H9 (cell line): ENCODE measurements around the gene ZNF135. TPM values are rescaled to one million over a fixed set of nuclear protein-coding genes. Genes with fewer than 3 reads are reported as not detected.

Experiments
- DNase-seq: peaks from one replicate; pipeline ENCODE4 v3.0.0-alpha.2; 2017
- H2AFZ ChIP-seq: one replicate; pipeline ENCODE4 v1.6.1; 2013; ENCODE audit warnings: mild to moderate bottlenecking, low read length, control low read depth, moderate library complexity
- H2AK5ac ChIP-seq: 2 replicates; pipeline ENCODE4 v1.6.1; 2013; ENCODE audit warnings: low read length, control low read depth, mixed read lengths; ENCODE audit not compliant: insufficient read length
- H2BK120ac ChIP-seq: one replicate; pipeline ENCODE4 v1.6.1; 2013; ENCODE audit warnings: low read depth, mild to moderate bottlenecking, low read length, control low read depth, inconsistent platforms; ENCODE audit not compliant: poor library complexity, severe bottlenecking
- H2BK12ac ChIP-seq: 2 replicates; pipeline ENCODE4 v1.6.1; 2013; ENCODE audit warnings: low read length, control low read depth, mixed read lengths, low read depth; ENCODE audit not compliant: insufficient read length
- H2BK15ac ChIP-seq: 2 replicates; pipeline ENCODE4 v1.6.1; 2013; ENCODE audit warnings: low read depth, low read length, control low read depth
- H2BK20ac ChIP-seq: one replicate; pipeline ENCODE4 v1.6.1; 2013; ENCODE audit warnings: low read depth, mild to moderate bottlenecking, low read length, control low read depth, inconsistent platforms; ENCODE audit not compliant: poor library complexity, severe bottlenecking
- H2BK5ac ChIP-seq: 2 replicates; pipeline ENCODE4 v1.6.1; 2013; ENCODE audit warnings: low read length, control low read depth, mixed read lengths; ENCODE audit not compliant: insufficient read length
- H3K14ac ChIP-seq: 2 replicates; pipeline ENCODE4 v1.6.1; 2013; ENCODE audit warnings: low read length, control low read depth; ENCODE audit not compliant: insufficient read depth
- H3K18ac ChIP-seq: 2 replicates; pipeline ENCODE4 v1.6.1; 2013; ENCODE audit warnings: low read depth, mild to moderate bottlenecking, mixed read lengths, low read length, control low read depth; ENCODE audit not compliant: insufficient read length
- H3K23ac ChIP-seq: 2 replicates; pipeline ENCODE4 v1.6.1; 2013; ENCODE audit warnings: low read length, control low read depth, mixed read lengths, low read depth; ENCODE audit not compliant: insufficient read length
- H3K23me2 ChIP-seq: 2 replicates; pipeline ENCODE4 v1.6.1; 2013; ENCODE audit warnings: low read depth, mild to moderate bottlenecking, mixed read lengths, low read length, control low read depth; ENCODE audit not compliant: insufficient read length, poor library complexity, severe bottlenecking
- H3K27ac ChIP-seq: 2 replicates; pipeline ENCODE4 v1.5.1; 2013; ENCODE audit warnings: low read length, control low read depth, mixed read lengths, low read depth; ENCODE audit not compliant: insufficient read length
- H3K27me3 ChIP-seq: 2 replicates; pipeline ENCODE4 v1.6.1; 2013; ENCODE audit warnings: low read length, control low read depth, inconsistent platforms; ENCODE audit not compliant: insufficient read depth
- H3K4ac ChIP-seq: 2 replicates; pipeline ENCODE4 v1.6.1; 2013; ENCODE audit warnings: low read depth, mild to moderate bottlenecking, control low read depth, inconsistent platforms, low read length, moderate library complexity
- H3K4me1 ChIP-seq: 2 replicates; pipeline ENCODE4 v1.6.1; 2013; ENCODE audit warnings: low read length, control low read depth, inconsistent platforms; ENCODE audit not compliant: insufficient read depth
- H3K4me2 ChIP-seq: 2 replicates; pipeline ENCODE4 v1.6.1; 2013; ENCODE audit warnings: low read length, control low read depth, mixed read lengths; ENCODE audit not compliant: insufficient read length, insufficient read depth
- H3K56ac ChIP-seq: 2 replicates; pipeline ENCODE4 v1.6.1; 2013; ENCODE audit warnings: low read depth, mild to moderate bottlenecking, mixed read lengths, low read length, control low read depth; ENCODE audit not compliant: insufficient read length
- H3K79me1 ChIP-seq: 2 replicates; pipeline ENCODE4 v1.6.1; 2013; ENCODE audit warnings: low read depth, mild to moderate bottlenecking, moderate library complexity, low read length, control low read depth, inconsistent platforms; ENCODE audit not compliant: insufficient read depth, poor library complexity, severe bottlenecking
- H3K79me2 ChIP-seq: 2 replicates; pipeline ENCODE4 v1.6.1; 2013; ENCODE audit warnings: low read length, control low read depth, inconsistent platforms; ENCODE audit not compliant: insufficient read depth
- H3K9ac ChIP-seq: 2 replicates; pipeline ENCODE4 v1.6.1; 2013; ENCODE audit warnings: low read length, control low read depth, mixed read lengths; ENCODE audit not compliant: insufficient read length; ENCODE audit errors: extremely low read depth
- H3K9me3 ChIP-seq: one replicate; pipeline ENCODE4 v1.6.1; 2013; ENCODE audit warnings: low read depth, low read length, inconsistent platforms; ENCODE audit not compliant: control insufficient read depth
- H3T11ph ChIP-seq: one replicate; pipeline ENCODE4 v1.6.1; 2013; ENCODE audit warnings: mild to moderate bottlenecking, low read length, control low read depth, inconsistent platforms
- H4K20me1 ChIP-seq: one replicate; pipeline ENCODE4 v1.6.1; 2013; ENCODE audit not compliant: control insufficient read depth, insufficient read length, insufficient read depth
- H4K5ac ChIP-seq: 2 replicates; pipeline ENCODE4 v1.6.1; 2013; ENCODE audit warnings: low read depth, mild to moderate bottlenecking, mixed read lengths, low read length, control low read depth; ENCODE audit not compliant: insufficient read length
- H4K8ac ChIP-seq: replicated peaks from 2 replicates; pipeline ENCODE4 v1.6.1; 2013; ENCODE audit warnings: low read length, control low read depth, mixed read lengths, low read depth; ENCODE audit not compliant: insufficient read length
- H4K91ac ChIP-seq: 2 replicates; pipeline ENCODE4 v1.6.1; 2013; ENCODE audit warnings: low read depth, mild to moderate bottlenecking, moderate library complexity, mixed read lengths, low read length, control low read depth; ENCODE audit not compliant: insufficient read length
- H3K27ac Mint-ChIP-seq, 3 experiments: 2 replicates in 2 of 3; 3 replicates in 1 of 3; pipeline ENCODE4 v1.8.0; 2020 to 2021; ENCODE audit warnings: mixed read lengths in 3 of 3, mild to moderate bottlenecking in 1 of 3, moderate library complexity in 1 of 3
- H3K27me3 Mint-ChIP-seq: 2 replicates; pipeline ENCODE4 v1.8.0; 2021; ENCODE audit warnings: low read depth, mild to moderate bottlenecking, moderate library complexity, mixed read lengths
- H3K36me3 Mint-ChIP-seq, 3 experiments: 2 replicates in 2 of 3; 3 replicates in 1 of 3; pipeline ENCODE4 v1.8.0; 2020 to 2021; ENCODE audit warnings: low read depth in 3 of 3, mixed read lengths in 3 of 3; ENCODE audit not compliant: insufficient read depth in 1 of 3
- H3K4me1 Mint-ChIP-seq, 2 experiments: 2 replicates each; pipeline ENCODE4 v1.8.0; 2020; ENCODE audit warnings: mixed read lengths in 2 of 2
- H3K4me3 Mint-ChIP-seq, 2 experiments: 2 replicates in 1 of 2; 3 replicates in 1 of 2; pipeline ENCODE4 v1.8.0; 2020 to 2021; ENCODE audit warnings: mild to moderate bottlenecking in 2 of 2, mixed read lengths in 2 of 2, moderate library complexity in 1 of 2
- H3K9me3 Mint-ChIP-seq, 2 experiments: 2 replicates in 1 of 2; 3 replicates in 1 of 2; pipeline ENCODE4 v1.8.0; 2020; ENCODE audit warnings: mild to moderate bottlenecking in 2 of 2, mixed read lengths in 2 of 2, moderate library complexity in 1 of 2
- WGBS: extraction: QIAGEN DNeasy Blood & Tissue Kit; methylation state at CpG from one replicate; pipeline ENCODE4 v1.1.7; 2013; ENCODE audit warnings: missing lambda C conversion rate, low lambda C conversion rate, mixed read lengths; ENCODE audit not compliant: insufficient read length; ENCODE audit errors: extremely low coverage; 5-methylcytosine and 5-hydroxymethylcytosine counted together
- total RNA-seq: library from RNA; stranded (reverse); gene quantifications from 2 replicates; pipeline ENCODE4 v1.2.1, GENCODE V29; 2021
- TF ChIP-seq, protein P1 (sequence below): fragments of 200-600 bp; sonication (generic); conservative IDR thresholded peaks from 3 replicates; pipeline ENCODE4 v1.8.0; 2021; ENCODE audit warnings: antibody characterized with exemption, mild to moderate bottlenecking

The ZNF135 gene
- total RNA-seq, 1 experiment from 2014 or later, result 4.7 TPM

DNA sequence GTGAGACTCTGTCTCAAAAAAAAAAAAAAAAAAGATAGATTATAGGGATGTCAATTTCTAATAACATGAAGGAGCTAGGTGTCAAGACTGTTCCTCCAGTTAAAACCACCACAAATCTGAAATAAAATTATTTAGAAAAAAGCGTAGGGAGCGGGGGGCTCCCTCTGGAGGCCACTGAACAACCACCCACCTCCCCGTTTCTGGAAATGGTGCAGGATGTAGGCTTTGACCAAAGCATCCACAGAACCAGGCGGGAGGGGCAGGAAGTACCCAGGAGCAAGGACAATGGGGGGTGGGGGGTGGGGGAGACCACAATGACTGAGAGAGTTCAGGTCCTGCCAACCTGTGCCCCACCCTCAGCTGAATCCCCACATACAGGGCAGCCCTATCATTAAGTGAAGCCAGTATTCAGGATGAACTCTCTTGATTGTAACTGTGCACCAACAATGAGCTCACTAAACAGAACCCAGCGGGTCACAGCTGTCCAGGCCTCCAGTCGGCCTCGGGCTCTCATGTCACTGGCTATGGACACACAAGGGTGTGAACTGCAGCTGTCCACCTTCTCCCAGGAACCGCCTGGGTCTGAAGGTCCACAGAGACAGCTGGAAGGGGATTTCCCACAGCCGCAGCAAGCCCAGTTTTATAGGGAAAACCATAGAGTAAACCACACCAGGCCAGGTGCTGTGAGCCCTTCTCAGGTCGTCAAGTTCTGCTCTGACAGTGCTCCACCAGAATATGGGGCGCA lies 32.3 kb downstream of the ZNF135 start:
- Histone ChIP-seq H4K20me1 (no peaks in the 10 kb centered on the region), H2BK12ac (no peak overlapping the region), H2BK120ac (no peak overlapping the region), H3K4me2 (no peak overlapping the region), H2BK20ac (no peak overlapping the region), H2BK5ac (no peak overlapping the region), H4K91ac (no peak overlapping the region), H3K4me1 (no peaks in the 10 kb centered on the region), H3K27ac (no peak overlapping the region), H3K79me2 (no peaks in the 10 kb centered on the region), H3T11ph (no peak overlapping the region), H3K56ac (no peak overlapping the region), H3K9ac (no peak overlapping the region), H3K23ac (no peak overlapping the region), H3K18ac (no peak overlapping the region), H3K27me3 (no peaks in the 10 kb centered on the region), H3K14ac (no peak overlapping the region), H4K8ac (no peak overlapping the region), H3K23me2 (no peaks in the 10 kb centered on the region), H2AFZ (no peak overlapping the region), H4K5ac (no peak overlapping the region), H2BK15ac (no peak overlapping the region), H2AK5ac (no peak overlapping the region), H3K79me1 (peaks cover 6% of the 10 kb centered on the region), H3K4ac (no peak overlapping the region), H3K9me3 (no peaks in the 10 kb centered on the region)
- Mint-ChIP-seq H3K4me3 (no peak overlapping the region), H3K27ac (peak overlapping the region in 1 of 3 experiments; percentile 92; a peak in 2 of 7 replicates), H3K27me3 (no peaks in the 10 kb centered on the region), H3K4me1 (peaks cover 0 to 4% of the 10 kb centered on the region in 2 experiments; a peak in 1 of 4 replicates), H3K36me3 (peaks cover 44 to 52% (median 45%) of the 10 kb centered on the region in 3 experiments), H3K9me3 (peaks cover 5 to 9% of the 10 kb centered on the region in 2 experiments)
- no CpG with 5 or more reads among the region's 11 CpGs for WGBS
- TF ChIP-seq, protein P1, sequence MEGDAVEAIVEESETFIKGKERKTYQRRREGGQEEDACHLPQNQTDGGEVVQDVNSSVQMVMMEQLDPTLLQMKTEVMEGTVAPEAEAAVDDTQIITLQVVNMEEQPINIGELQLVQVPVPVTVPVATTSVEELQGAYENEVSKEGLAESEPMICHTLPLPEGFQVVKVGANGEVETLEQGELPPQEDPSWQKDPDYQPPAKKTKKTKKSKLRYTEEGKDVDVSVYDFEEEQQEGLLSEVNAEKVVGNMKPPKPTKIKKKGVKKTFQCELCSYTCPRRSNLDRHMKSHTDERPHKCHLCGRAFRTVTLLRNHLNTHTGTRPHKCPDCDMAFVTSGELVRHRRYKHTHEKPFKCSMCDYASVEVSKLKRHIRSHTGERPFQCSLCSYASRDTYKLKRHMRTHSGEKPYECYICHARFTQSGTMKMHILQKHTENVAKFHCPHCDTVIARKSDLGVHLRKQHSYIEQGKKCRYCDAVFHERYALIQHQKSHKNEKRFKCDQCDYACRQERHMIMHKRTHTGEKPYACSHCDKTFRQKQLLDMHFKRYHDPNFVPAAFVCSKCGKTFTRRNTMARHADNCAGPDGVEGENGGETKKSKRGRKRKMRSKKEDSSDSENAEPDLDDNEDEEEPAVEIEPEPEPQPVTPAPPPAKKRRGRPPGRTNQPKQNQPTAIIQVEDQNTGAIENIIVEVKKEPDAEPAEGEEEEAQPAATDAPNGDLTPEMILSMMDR, result peak; percentile 26; the same call in 2 of the 3 replicates
- no peak for DNase-seq
